Measurements from ENCODE around the gene DIPK1C. TPM values are rescaled to one million over a fixed set of nuclear protein-coding genes. Genes with fewer than 3 reads are reported as not detected.

Gene DIPK1C
- total RNA-seq, 1 experiment from 2014 or later, result 0.26 TPM

DNA sequence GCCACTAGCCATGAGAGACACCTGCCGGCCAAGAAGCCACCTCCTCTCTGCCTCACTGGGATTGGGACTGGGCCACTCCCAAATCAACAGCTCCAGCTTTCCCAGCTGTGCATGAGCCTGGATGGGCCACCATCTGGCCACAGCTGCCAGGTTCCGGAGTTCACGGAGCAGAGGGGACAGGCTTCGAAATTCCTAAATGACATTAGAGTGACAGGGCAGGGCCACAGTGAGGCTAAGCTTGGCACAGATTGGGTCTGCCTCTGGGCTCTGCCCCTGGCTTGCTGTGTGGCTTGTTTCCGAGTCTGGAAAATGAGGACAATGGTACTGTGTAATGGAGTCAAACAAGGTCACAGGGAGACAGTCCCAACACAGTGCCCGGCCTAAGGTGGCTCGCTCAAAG is 6.5 kb downstream of the DIPK1C start:
- BruUV-seq (replicated peaks), result no TSS peak
- H3K27me3 ChIP-seq (ENCODE audit: control insufficient read depth, insufficient read depth, low read length), result peaks cover 14% of the 10 kb centered on the region
- ChIA-PET POLR2A (interaction anchor here (0.6 kb wide), 3 partner anchors 12 to 1957 kb away, joined by 3 read pairs; no protein-coding TSS in a partner anchor), CTCF (no interaction called here)
- H3K4me1 ChIP-seq (ENCODE audit: control insufficient read depth, insufficient read depth, low read length), result no peaks in the 10 kb centered on the region
- in situ Hi-C loops (cut with HindIII; ENCODE audit: low pct_unique_long_range_greater_than_20kb, low sequenced_read_pairs), result no loop called here
- DNase-seq (ENCODE audit: low read depth, low spot score), result no peak
- H3K27ac ChIP-seq (ENCODE audit: low read length), result no peak overlapping the region
- intact Hi-C loops (cut with micrococcal nuclease; ENCODE audit: unreplicated experiment), result no loop called here
- TF ChIP-seq TCF7L2 (IDR thresholded peaks at IDR 0.05; ENCODE audit: low read depth, low read length) (no peak), POLR2AphosphoS5 (IDR thresholded peaks at IDR 0.05; ENCODE audit: low read depth, low read length) (no peak), SIN3A (IDR thresholded peaks at IDR 0.05; ENCODE audit: borderline replicate concordance, insufficient read depth, low read depth, low read length) (no peak), REST (IDR thresholded peaks at IDR 0.05; ENCODE audit: insufficient read depth in 1 of 2, low read depth in 2 of 2, low read length in 1 of 2) (no peak)
- TF ChIP-seq, protein P1, sequence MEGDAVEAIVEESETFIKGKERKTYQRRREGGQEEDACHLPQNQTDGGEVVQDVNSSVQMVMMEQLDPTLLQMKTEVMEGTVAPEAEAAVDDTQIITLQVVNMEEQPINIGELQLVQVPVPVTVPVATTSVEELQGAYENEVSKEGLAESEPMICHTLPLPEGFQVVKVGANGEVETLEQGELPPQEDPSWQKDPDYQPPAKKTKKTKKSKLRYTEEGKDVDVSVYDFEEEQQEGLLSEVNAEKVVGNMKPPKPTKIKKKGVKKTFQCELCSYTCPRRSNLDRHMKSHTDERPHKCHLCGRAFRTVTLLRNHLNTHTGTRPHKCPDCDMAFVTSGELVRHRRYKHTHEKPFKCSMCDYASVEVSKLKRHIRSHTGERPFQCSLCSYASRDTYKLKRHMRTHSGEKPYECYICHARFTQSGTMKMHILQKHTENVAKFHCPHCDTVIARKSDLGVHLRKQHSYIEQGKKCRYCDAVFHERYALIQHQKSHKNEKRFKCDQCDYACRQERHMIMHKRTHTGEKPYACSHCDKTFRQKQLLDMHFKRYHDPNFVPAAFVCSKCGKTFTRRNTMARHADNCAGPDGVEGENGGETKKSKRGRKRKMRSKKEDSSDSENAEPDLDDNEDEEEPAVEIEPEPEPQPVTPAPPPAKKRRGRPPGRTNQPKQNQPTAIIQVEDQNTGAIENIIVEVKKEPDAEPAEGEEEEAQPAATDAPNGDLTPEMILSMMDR (IDR thresholded peaks at IDR 0.05), result no peak
- H3K9me3 ChIP-seq (ENCODE audit: control insufficient read depth, insufficient read depth, low read depth, low read length), result no peaks in the 10 kb centered on the region
- no peak overlapping the region for H3K4me3 ChIP-seq (ENCODE audit: low read depth in 2 of 2, low read length in 2 of 2)
- ATAC-seq, result no peak
- H3K36me3 ChIP-seq (ENCODE audit: control insufficient read depth, insufficient read depth, low read length), result no peaks in the 10 kb centered on the region

DNA sequence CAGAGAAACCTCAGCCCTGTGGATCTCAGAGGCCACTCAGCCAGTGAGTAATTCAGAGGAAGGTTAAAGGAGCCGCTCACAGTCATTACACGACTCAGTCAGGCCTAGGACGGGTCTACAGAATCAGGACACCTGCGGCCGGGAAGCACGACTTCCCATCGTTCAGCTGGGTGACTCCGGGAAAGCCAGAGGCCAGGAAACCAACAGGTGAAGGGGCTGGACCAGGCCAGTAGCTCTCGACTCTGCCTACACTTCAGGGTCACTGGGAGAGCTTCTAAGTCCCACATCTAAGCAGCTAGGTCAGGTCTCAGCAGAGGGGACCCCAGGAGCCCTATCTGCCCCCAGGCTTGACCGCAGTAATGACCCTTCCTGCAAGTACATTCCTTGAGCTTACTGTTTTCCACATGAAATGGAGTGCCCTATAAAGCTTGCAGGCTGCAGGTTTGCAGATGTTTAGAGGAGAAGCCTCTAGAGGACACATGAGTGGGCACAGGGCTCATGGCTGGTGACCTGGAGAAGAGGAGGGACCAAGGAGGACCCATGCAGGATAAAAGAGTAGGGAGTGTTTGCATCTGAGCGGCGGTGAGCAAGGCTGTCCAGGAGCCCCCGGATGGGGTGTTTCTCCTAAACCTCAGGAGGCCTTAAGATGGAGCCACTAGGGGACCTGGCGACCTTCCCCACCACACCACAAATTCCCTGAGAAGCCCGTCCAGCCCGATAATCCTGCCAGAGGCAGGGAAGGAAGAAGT is 9.5 kb downstream of the DIPK1C start:
- intact Hi-C loops (cut with micrococcal nuclease; ENCODE audit: unreplicated experiment), result no loop called here
- 0 out of 2 replicates have a peak, but pooled peaks have one; percentile 10 for ATAC-seq

More for the DNA sequence above, 9.5 kb downstream of the DIPK1C start:
- POLR2A ChIA-PET, result no interaction called here
- no peak for DNase-seq (ENCODE audit: low read depth, low spot score)
- in situ Hi-C loops (cut with HindIII; ENCODE audit: low pct_unique_long_range_greater_than_20kb, low sequenced_read_pairs), result no loop called here
- no peaks in the 10 kb centered on the region for H3K36me3 ChIP-seq (ENCODE audit: control insufficient read depth, insufficient read depth, low read length)
- CTCF ChIA-PET, result no interaction called here
- BruUV-seq (replicated peaks), result no TSS peak
- H3K9me3 ChIP-seq (ENCODE audit: control insufficient read depth, insufficient read depth, low read depth, low read length), result no peaks in the 10 kb centered on the region
- no peaks in the 10 kb centered on the region; the same call in 1 of the 2 replicates for H3K27me3 ChIP-seq (ENCODE audit: control insufficient read depth, insufficient read depth, low read length)
- no peak for TF ChIP-seq REST (IDR thresholded peaks at IDR 0.05; ENCODE audit: insufficient read depth in 1 of 2, low read depth in 2 of 2, low read length in 1 of 2)
- no peak for TF ChIP-seq TCF7L2 (IDR thresholded peaks at IDR 0.05; ENCODE audit: low read depth, low read length)
- no peak for TF ChIP-seq POLR2AphosphoS5 (IDR thresholded peaks at IDR 0.05; ENCODE audit: low read depth, low read length)
- no peak for TF ChIP-seq SIN3A (IDR thresholded peaks at IDR 0.05; ENCODE audit: borderline replicate concordance, insufficient read depth, low read depth, low read length)
- TF ChIP-seq, protein P1 (IDR thresholded peaks at IDR 0.05), result no peak
- H3K4me1 ChIP-seq (ENCODE audit: control insufficient read depth, insufficient read depth, low read length), result no peaks in the 10 kb centered on the region
- no peak overlapping the region for H3K27ac ChIP-seq (ENCODE audit: low read length)
- no peak overlapping the region for H3K4me3 ChIP-seq (ENCODE audit: low read depth in 2 of 2, low read length in 2 of 2)

Measured in Panc1 (cell line).